Sigmoid colon (tissue), 7 donors: ENCODE measurements around the gene ERCC5. TPM values are rescaled to one million over a fixed set of nuclear protein-coding genes. Genes with fewer than 3 reads are reported as not detected.

Experiments
- DNase-seq: peaks from one replicate; pipeline ENCODE4 v3.0.0-alpha.2; 2019
- H3K27ac ChIP-seq, 4 donors: fragments of 200-600 bp; sonication (generic); one replicate each; pipeline ENCODE4 v1.5.1; 2016 to 2019; ENCODE audit warnings: mild to moderate bottlenecking in 1 of 4
- H3K27me3 ChIP-seq, 3 donors: fragments of 200-600 bp; sonication (generic); one replicate each; pipeline ENCODE4 v1.5.1; 2019; ENCODE audit warnings: mild to moderate bottlenecking in 1 of 3
- H3K36me3 ChIP-seq, 4 donors: fragments of 200-600 bp; sonication (generic); one replicate each; pipeline ENCODE4 v1.5.1; 2016 to 2019
- H3K4me1 ChIP-seq, 4 donors: fragments of 200-600 bp; sonication (generic); one replicate each; pipeline ENCODE4 v1.5.1; 2017 to 2019
- H3K4me3 ChIP-seq, 4 donors: fragments of 200-600 bp; sonication (generic); one replicate each; pipeline ENCODE4 v1.5.1; 2017 to 2019; ENCODE audit warnings: mild to moderate bottlenecking in 2 of 4, moderate library complexity in 1 of 4
- H3K9me3 ChIP-seq, 4 donors: fragments of 200-600 bp in 3 of 4; sonication (generic) in 3 of 4; one replicate each; pipeline versions ENCODE4 v1.5.1 to v1.6.1; 2013 to 2019
- CTCF ChIP-seq, 4 experiments: fragments of 450-650 bp in 3 of 4; fragments of 200-600 bp in 1 of 4; IDR thresholded peaks; one replicate each; pipeline ENCODE4 v1.5.1; 2016 to 2019; ENCODE audit warnings: antibody characterized with exemption in 4 of 4, mild to moderate bottlenecking in 3 of 4, moderate library complexity in 2 of 4
- EP300 ChIP-seq, 4 donors: sonication (generic); formaldehyde crosslinking; IDR thresholded peaks; one replicate each; pipeline ENCODE4 v1.6.1; 2017; ENCODE audit warnings: antibody characterized with exemption in 4 of 4
- POLR2A ChIP-seq, 2 donors: fragments of 450-650 bp; IDR thresholded peaks; one replicate each; pipeline ENCODE4 v1.6.1; 2016; ENCODE audit warnings: antibody characterized with exemption in 2 of 2, mild to moderate bottlenecking in 2 of 2, moderate library complexity in 2 of 2
- POLR2AphosphoS5 ChIP-seq, 4 donors: sonication (generic); formaldehyde crosslinking; IDR thresholded peaks; one replicate each; pipeline ENCODE4 v1.6.1; 2017; ENCODE audit warnings: antibody characterized with exemption in 4 of 4
- WGBS, 2 donors: extraction: QIAGEN DNeasy Blood & Tissue Kit; methylation state at CpG; one replicate each; pipeline ENCODE4 v1.1.7; 2013; 5-methylcytosine and 5-hydroxymethylcytosine counted together
- intact Hi-C: fragments of 100-400 bp; cut with DNase I; formaldehyde crosslinking; loops from one replicate; pipeline ENCODE4 v1.15.1; 2023
- polyA plus RNA-seq, 3 donors: library from polyadenylated mRNA; stranded (reverse); fragments of 200-250 nt; gene quantifications; one replicate each; pipeline ENCODE4 v1.2.3, GENCODE V29; 2013
- total RNA-seq, 4 donors: library from RNA; depleted of rRNA; stranded (reverse); fragments of >200 nt; gene quantifications; one replicate each; pipeline ENCODE4 v1.1.0, GENCODE V29; 2016
- donor health status: healthy with polysubstance abuse.
- donor health status: Bipolar disorder and iron deficiency.
- donor health status: healthy.

ERCC5 gene
- total and polyA plus RNA-seq, 7 donors, result 30.7 to 68.5 (median 51.2) TPM

GRCh38 chr13:102838273-102838672, 7.6 kb upstream of the ERCC5 start:
- H3K27me3 ChIP-seq, result no peaks in the 10 kb centered on the region
- no peak for TF ChIP-seq POLR2AphosphoS5 (IDR thresholded peaks at IDR 0.05)
- no peak for TF ChIP-seq CTCF (IDR thresholded peaks at IDR 0.05)
- TF ChIP-seq POLR2A (IDR thresholded peaks at IDR 0.05), result no peak
- TF ChIP-seq EP300 (IDR thresholded peaks at IDR 0.05), result no peak
- H3K9me3 ChIP-seq, result no peaks in the 10 kb centered on the region
- DNase-seq, result no peak
- intact Hi-C loops, result no loop called here
- peaks cover 0 to 78% (median 9%) of the 10 kb centered on the region in 4 donors for H3K36me3 ChIP-seq
- H3K27ac ChIP-seq, result no peak overlapping the region
- no peaks in the 10 kb centered on the region for H3K4me1 ChIP-seq
- H3K4me3 ChIP-seq, result no peak overlapping the region
- 6 to 62% methylated on average over 1 of the region's 1 CpG for WGBS, 2 donors

GRCh38 chr13:102838982-102839381, 6.8 kb upstream of the ERCC5 start:
- H3K27me3 ChIP-seq, result no peaks in the 10 kb centered on the region
- H3K36me3 ChIP-seq, result peaks cover 0 to 71% (median 9%) of the 10 kb centered on the region in 4 donors
- intact Hi-C loops, result no loop called here
- no peak overlapping the region for H3K27ac ChIP-seq
- H3K4me1 ChIP-seq, result no peaks in the 10 kb centered on the region
- no peak overlapping the region for H3K4me3 ChIP-seq
- 48% methylated on average over 4 of the region's 4 CpGs for WGBS, 2 donors
- TF ChIP-seq CTCF (IDR thresholded peaks at IDR 0.05) (no peak), EP300 (IDR thresholded peaks at IDR 0.05) (no peak), POLR2A (IDR thresholded peaks at IDR 0.05) (no peak), POLR2AphosphoS5 (IDR thresholded peaks at IDR 0.05) (no peak)
- no peak for DNase-seq
- H3K9me3 ChIP-seq, result no peaks in the 10 kb centered on the region

DNA sequence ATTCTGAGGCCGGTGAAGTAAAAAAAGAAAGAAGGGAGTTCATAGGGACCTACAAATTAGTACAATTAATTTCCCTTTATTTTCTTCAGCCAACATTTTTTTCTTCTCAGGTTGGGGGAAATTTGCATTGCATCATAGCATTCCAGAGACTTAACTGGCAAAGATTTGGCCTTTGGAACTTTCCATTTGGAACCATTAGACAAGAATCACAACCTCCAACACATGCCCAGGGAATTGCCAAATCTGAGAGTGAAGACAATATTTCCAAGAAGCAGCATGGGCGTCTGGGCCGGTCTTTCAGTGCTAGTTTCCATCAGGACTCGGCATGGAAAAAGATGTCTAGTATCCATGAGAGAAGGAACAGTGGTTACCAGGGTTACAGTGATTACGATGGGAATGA, 6.4 kb upstream of the ERCC5 start:
- H3K27me3 ChIP-seq, result no peaks in the 10 kb centered on the region
- no peaks in the 10 kb centered on the region for H3K9me3 ChIP-seq
- 94 to 95% methylated on average over 5 of the region's 5 CpGs for WGBS, 2 donors
- H3K36me3 ChIP-seq, result peaks cover 0 to 67% (median 9%) of the 10 kb centered on the region in 4 donors
- DNase-seq, result no peak
- no peaks in the 10 kb centered on the region for H3K4me1 ChIP-seq
- H3K4me3 ChIP-seq, result no peak overlapping the region
- intact Hi-C loops, result no loop called here
- TF ChIP-seq CTCF (IDR thresholded peaks at IDR 0.05), result no peak
- TF ChIP-seq POLR2A (IDR thresholded peaks at IDR 0.05), result no peak
- TF ChIP-seq POLR2AphosphoS5 (IDR thresholded peaks at IDR 0.05), result no peak
- TF ChIP-seq EP300 (IDR thresholded peaks at IDR 0.05), result no peak
- H3K27ac ChIP-seq, result no peak overlapping the region

DNA sequence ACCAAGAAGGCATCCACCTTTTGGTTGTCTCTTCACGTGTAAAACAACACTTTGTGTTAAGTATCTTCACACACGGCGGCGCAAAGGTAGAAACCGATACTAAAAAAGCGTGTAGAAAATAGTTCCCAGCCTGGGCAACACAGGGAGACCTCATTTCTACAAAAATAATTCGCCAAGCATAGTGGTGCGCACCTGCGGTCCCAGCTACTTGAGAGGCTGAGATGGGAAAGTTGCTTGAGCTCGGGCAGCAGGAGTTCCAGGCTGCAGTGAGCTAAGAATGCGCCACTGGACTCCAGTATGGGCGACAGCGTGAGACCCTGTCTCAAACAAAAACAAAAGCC, 573 bp upstream of the ERCC5 start:
- H3K27me3 ChIP-seq, result no peaks in the 10 kb centered on the region
- H3K27ac ChIP-seq, result peak overlapping the region; percentile 94 to 98 (median 96)
- intact Hi-C loops, result loop anchor here (1.0 to 5.0 kb wide), 3 partner anchors 73 to 453 kb away; partner anchors contain the start of genes TEX30 and TPP2
- peaks cover 0 to 10% (median 0%) of the 10 kb centered on the region in 4 donors for H3K36me3 ChIP-seq
- 0 to 2% methylated on average over 13 of the region's 13 CpGs for WGBS, 2 donors
- DNase-seq, result no peak
- H3K9me3 ChIP-seq, result no peaks in the 10 kb centered on the region
- H3K4me3 ChIP-seq, result peak overlapping the region; percentile 72 to 87 (median 78)
- TF ChIP-seq EP300 (IDR thresholded peaks at IDR 0.05) (no peak), POLR2A (IDR thresholded peaks at IDR 0.05) (no peak), POLR2AphosphoS5 (IDR thresholded peaks at IDR 0.05) (no peak), CTCF (IDR thresholded peaks at IDR 0.05) (no peak)
- H3K4me1 ChIP-seq, result peaks cover 0 to 31% (median 20%) of the 10 kb centered on the region in 4 donors
